ENCODE measurements around the gene JUN. TPM values are rescaled to one million over a fixed set of nuclear protein-coding genes. Genes with fewer than 3 reads are reported as not detected.

Gene JUN
- total and polyA plus RNA-seq, 2 donors (not counting 3 experiments of a cell fraction or from before 2014, with no cell fraction given) = 88.3 to 89.3 TPM

- no peaks in the 10 kb centered on the region for H3K9me1 ChIP-seq (replicated peaks; ENCODE audit: control insufficient read depth, extremely low read depth, insufficient read depth, low read length)
- intact Hi-C loops (cut with micrococcal nuclease) (no loop called here), dilution Hi-C loops (cut with MboI; ENCODE audit: extremely low pct_ligation_motif_present, low sequenced_read_pairs) (no loop called here)
- no peak for FAIRE-seq
- H3K27me3 ChIP-seq (ENCODE audit: control insufficient read depth in 2 of 2, insufficient read depth in 2 of 2, low read length in 2 of 2) = no peaks in the 10 kb centered on the region
- no peak overlapping the region for H2AFZ ChIP-seq (ENCODE audit: low read depth, low read length)
- H3K4me3 ChIP-seq (replicated peaks in 1 of 3; ENCODE audit: insufficient read depth in 1 of 3, low read depth in 1 of 3, low read length in 3 of 3) = no peak overlapping the region
- no TSS peak for BruUV-seq (replicated peaks)
- TF ChIP-seq CTCF (IDR thresholded peaks at IDR 0.05; ENCODE audit: extremely low read depth in 1 of 2, insufficient read depth in 1 of 2, low read depth in 1 of 2, low read length in 2 of 2) (no peak), MAX (IDR thresholded peaks at IDR 0.05; ENCODE audit: insufficient read depth, insufficient read length) (no peak), JUN (IDR thresholded peaks at IDR 0.05; ENCODE audit: borderline replicate concordance, insufficient read depth, insufficient read length, low read depth) (no peak), POLR2AphosphoS5 (IDR thresholded peaks at IDR 0.05; ENCODE audit: insufficient read depth, low read depth, low read length) (no peak), FOS (IDR thresholded peaks at IDR 0.05; ENCODE audit: borderline replicate concordance, insufficient read depth, low read length) (no peak), GATA2 (IDR thresholded peaks at IDR 0.05; ENCODE audit: insufficient read depth, insufficient read length, low read depth, low read length) (no peak), POLR2A (IDR thresholded peaks at IDR 0.05; ENCODE audit: low read depth, low read length) (no peak), EZH2 (IDR thresholded peaks at IDR 0.05; ENCODE audit: borderline replicate concordance, low read depth, low read length, severe bottlenecking) (no peak), MYC (IDR thresholded peaks at IDR 0.05; ENCODE audit: low read depth, low read length) (no peak)
- H3K9ac ChIP-seq (replicated peaks; ENCODE audit: extremely low read depth, insufficient read depth, low read length) = no peak overlapping the region
- DNase-seq (ENCODE audit: low read depth, low spot score) = no peak
- ChIA-PET POLR2A (no interaction called here), CTCF (no interaction called here)
- no peaks in the 10 kb centered on the region for H3K4me1 ChIP-seq (ENCODE audit: control insufficient read depth, extremely low read depth, insufficient read depth, low read length)
- no peak overlapping the region for H3K4me2 ChIP-seq (ENCODE audit: insufficient read depth, low read length)
- no peaks in the 10 kb centered on the region for H4K20me1 ChIP-seq (replicated peaks; ENCODE audit: control insufficient read depth, extremely low read depth, insufficient read depth, low read length)
- no peak overlapping the region for H3K27ac ChIP-seq (ENCODE audit: insufficient read depth, low read depth, low read length)
- no peaks in the 10 kb centered on the region for H3K9me3 ChIP-seq (replicated peaks; ENCODE audit: control insufficient read depth, insufficient read depth, low read length)
- H3K36me3 ChIP-seq (ENCODE audit: control insufficient read depth in 2 of 2, extremely low read depth in 1 of 2, insufficient read depth in 2 of 2, low read length in 2 of 2) = no peaks in the 10 kb centered on the region
- H3K79me2 ChIP-seq (ENCODE audit: control insufficient read depth, insufficient read depth, low read length) = no peaks in the 10 kb centered on the region
Observed at GRCh38 chr1:58799650-58800049, 15.8 kb upstream of the JUN start.

Measured in endothelial cell of umbilical vein (primary cell).